HG03175 (cell line): Measurements from ENCODE around the gene HNRNPH3.

Experiments
- ATAC-seq: cut with Tn5 transposase; IDR thresholded peaks from one replicate; pipeline ENCODE4 v1.9.1; 2021; ENCODE audit warnings: mild to moderate bottlenecking, moderate library complexity; ENCODE audit not compliant: unreplicated experiment

HNRNPH3 gene

GRCh38 chr10:68330852-68331454 lies 911 bp upstream of the HNRNPH3 start:
- no peak for ATAC-seq

GRCh38 chr10:68332259-68333057 lies 594 bp downstream of the HNRNPH3 start, which contains the start of gene PBLD:
PBLD (minus strand) TSS chr10:68332928; CDS start chr10:68306844, 26,084 bp downstream.
- peak; percentile 18 for ATAC-seq

DNA sequence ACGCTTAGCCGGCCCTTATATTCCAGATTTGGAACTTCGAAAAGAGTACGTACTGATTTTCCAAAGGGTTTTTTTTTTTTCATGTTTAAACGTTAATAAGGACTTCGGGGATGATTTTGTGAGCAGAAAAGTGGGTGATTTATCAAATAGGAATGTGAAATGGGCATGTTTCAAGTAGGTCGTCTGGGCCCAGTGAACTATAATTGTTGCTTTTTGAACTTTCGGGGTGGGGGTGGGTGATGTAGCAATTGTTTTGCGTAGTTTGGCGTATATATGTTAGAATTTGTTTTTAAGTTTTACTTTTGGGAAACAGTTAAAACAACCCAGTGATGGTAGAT lies 1.2 kb downstream of the HNRNPH3 start:
- ATAC-seq = no peak

GRCh38 chr10:68333440-68334431 lies 1.9 kb downstream of the HNRNPH3 start:
- ATAC-seq = no peak

DNA sequence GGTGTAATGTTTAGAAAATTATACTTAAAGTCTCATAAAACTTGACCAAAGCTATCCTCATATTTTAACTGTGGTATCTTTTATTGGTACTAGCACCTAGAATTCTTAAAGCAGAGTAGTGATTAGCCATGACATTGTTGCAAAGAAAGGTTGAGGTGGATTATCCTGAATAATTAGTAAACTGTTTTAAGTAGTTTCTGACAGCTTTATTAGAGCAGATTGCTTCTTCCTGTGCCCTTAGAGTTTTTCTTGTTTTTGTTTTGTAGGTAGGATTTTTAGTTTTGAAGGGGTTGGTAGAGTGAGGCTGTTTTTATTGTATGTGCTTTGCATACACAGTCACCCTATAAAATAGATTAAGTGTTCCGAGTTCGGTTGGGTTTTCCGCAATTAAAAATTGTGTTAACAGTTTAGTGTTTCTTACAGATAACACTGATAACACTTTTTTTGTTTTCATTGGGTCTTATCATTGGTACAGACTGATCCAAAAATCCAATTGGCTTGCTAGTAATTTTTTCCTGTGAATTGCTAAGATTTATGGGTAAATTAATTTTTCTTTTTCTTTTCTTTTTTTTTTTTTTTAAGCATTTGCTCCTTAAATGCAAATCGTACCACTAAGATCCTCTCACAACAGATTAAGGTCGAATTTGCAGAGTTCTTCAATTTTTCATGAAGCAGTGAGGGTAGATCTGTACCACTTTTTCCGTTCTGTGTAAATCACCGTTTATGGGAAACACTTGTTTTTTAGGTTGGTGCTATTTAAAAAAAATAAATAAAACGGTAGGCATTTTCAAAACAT lies 3.0 kb downstream of the HNRNPH3 start:
- ATAC-seq = no peak

DNA sequence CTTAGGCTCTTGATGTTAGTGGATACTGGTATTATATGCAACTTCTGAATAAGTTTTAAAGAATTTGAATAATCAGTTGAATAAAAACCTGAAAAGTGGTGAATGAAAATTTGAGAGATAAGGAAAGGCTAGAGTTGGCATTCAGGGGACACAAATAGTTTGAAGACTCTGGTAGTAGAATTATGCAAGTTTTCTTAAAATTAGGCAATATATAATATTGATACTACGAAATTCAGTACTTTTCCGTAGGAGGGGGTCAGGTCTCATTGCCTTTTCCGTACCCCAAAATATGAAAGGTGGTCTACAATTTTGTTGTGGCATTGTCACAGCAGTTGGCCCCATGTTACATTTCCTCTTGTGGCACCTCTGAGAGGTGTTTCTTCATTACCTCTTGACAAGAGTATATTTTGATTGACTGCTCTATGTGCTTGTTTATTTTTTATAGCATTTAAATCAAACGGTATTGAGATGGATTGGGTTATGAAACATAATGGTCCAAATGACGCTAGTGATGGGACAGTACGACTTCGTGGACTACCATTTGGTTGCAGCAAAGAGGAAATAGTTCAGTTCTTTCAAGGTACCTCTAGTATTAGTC lies 5.0 kb downstream of the HNRNPH3 start:
- no peak for ATAC-seq

- no peak for ATAC-seq
Observed at GRCh38 chr10:68340358-68341080, 8.7 kb downstream of the HNRNPH3 start.

DNA sequence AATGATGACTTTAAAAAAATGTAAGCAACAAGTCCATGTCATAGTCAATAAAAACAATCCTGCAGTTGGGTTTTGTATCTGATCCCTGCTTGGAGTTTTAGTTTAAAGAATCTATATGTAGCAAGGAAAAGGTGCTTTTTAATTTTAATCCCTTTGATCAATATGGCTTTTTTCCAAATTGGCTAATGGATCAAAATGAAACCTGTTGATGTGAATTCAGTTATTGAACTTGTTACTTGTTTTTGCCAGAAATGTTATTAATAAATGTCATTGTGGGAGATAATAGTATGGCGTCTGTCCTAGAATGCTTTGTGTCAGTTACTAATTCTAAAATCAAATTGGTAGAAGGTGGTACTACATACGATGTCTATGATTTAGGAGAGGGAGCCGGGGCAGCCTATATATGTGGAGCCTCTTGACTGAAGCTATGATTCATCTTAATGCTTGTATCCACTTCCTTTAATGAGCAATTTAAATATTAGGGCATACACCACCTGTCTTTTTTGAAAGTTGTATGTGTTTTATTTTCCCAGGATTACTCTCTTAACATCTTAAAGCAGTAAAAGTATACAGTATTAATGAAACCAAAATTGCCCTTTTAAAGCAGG lies 11.1 kb downstream of the HNRNPH3 start:
- no peak for ATAC-seq

GRCh38 chr10:68345621-68346020 lies 13.8 kb downstream of the HNRNPH3 start:
- ATAC-seq = no peak

DNA sequence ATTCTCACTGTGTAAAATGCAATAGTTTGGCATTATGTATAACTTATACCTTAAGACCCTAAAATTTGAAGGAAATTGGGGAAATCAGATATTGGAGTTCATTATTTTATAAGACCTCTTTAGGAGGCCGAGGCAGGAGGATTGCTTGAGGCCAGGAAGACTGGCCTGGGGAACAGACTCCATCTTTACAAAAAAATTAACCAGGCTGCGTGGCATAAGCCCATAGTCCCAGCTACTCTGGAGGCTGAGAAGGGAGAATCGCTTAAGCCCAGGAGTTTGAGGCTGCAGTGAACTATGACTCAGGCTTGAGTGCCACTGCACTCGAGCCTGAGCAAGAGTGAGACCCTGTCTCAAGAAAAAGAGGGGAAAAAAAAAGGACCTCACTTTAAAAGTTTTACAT lies 14.9 kb downstream of the HNRNPH3 start:
- no peak for ATAC-seq

DNA sequence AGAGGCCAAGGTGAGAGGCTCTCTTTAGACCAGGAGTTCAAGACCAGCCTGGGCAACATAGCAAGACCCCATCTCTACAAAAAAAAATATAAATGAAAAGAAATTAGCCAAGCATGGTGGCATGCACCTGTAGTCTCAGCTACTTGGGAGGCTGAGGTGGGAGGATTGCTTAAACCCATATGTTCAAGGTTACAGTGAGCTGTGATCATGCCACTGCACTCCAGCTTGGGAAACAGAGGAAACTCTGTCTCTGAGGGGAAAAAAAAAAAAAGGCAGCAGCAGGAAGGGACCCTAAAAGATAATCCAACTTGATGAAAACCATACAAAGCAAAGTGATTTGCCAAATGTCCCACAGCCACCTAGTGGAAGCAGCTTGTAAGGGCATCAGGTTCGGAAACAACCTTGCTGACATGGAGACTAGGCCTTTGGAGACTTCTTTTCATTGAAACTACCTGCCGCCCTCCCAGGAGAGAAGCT lies 16.4 kb downstream of the HNRNPH3 start:
- no peak for ATAC-seq

DNA sequence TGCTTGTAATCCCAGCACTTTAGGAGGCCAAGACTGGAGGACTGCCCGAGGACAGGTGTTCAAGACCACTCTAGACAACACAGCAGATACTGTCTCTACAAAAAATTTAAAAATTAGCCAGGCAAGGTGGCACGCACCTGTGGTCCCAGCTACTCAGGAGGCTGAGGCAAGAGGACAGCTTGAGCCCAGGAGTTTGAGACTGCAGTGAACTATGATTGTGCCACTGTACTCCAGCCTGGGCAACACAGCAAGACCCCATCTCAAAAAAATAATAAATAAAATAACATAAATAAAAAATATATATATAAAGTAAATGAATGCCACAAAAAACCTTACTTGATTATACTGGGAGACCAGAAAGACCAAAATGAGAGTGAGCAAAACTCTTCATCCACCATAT lies 21.7 kb downstream of the HNRNPH3 start:
- ATAC-seq = no peak

GRCh38 chr10:68359189-68359588 lies 27.3 kb downstream of the HNRNPH3 start:
- ATAC-seq = no peak

GRCh38 chr10:68362590-68362989 lies 30.7 kb downstream of the HNRNPH3 start:
- no peak for ATAC-seq

- ATAC-seq = no peak
Observed at GRCh38 chr10:68364101-68364886, 32.4 kb downstream of the HNRNPH3 start.

DNA sequence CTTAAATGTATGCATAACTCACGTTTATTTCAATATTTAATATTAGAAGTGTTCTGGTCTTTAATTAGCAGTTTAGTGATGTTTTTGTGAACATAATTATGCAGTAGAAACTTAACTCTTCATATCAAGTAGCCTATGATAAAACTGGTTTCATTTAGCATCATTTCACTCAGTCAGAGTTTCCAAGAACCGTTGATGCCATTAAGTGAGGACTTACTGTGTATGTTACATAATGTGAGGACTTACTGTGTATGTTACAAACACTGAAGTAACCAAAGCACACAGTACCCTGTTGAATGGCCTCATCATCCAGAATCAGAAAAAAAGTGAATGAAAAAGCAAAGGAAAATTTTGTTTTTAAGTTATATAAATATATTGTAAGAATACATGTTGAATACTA lies 33.7 kb downstream of the HNRNPH3 start:
- no peak for ATAC-seq

GRCh38 chr10:68366600-68366999 lies 34.7 kb downstream of the HNRNPH3 start:
- ATAC-seq = no peak

GRCh38 chr10:68367121-68367520 lies 35.3 kb downstream of the HNRNPH3 start:
- ATAC-seq = no peak
